Measurements from ENCODE around the gene YTHDF1.
A peak's percentile ranks its signal among the peaks of the same experiment; 100 is the strongest.

Gene YTHDF1

DNA sequence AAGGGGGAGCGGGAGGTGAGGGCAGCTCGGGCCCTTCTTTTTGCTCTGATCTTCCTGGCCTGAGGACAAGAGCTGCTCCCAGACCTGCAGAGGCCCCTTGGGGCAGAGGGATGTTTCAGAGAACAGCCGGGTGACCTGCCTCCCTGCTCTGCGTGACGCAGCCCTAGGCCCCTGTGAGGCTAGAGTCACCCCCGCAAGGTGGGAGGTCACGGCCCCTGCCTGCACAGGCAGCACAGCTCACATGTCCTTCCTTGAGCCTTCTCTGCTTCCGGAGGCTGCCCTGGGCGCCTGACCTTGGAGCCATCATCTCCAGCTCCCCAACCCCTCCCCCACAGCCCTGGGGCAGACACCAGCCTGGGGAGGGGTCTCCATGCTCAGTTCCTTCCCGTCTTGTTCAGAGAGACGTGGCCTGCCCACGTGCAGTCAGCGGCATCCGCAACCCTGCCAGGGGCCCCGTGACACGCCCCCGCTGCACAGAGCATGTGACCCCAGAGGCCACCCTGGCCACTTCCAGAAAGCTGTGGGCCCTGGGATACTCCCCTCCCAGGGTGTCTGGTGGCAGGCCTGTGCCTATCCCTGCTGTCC is 19.6 kb upstream of the YTHDF1 start, which contains the start of gene BIRC7:
BIRC7 (plus strand) TSS at position 507 of the 585 bp plus-strand sequence. CDS start 192 bp downstream, outside the sequence.
- Histone ChIP-seq H3K36me3 (ENCODE audit: control insufficient read depth, insufficient read depth, low read length, severe bottlenecking) (no peaks in the 10 kb centered on the region), H3K4me1 (ENCODE audit: control insufficient read depth, insufficient read depth, low read length) (peaks cover 40% of the 10 kb centered on the region), H3K4me3 (ENCODE audit: low read length) (no peak within 1 kb of the TSS), H3K9ac (ENCODE audit: low read length) (no peak within 1 kb of the TSS), H3K9me3 (ENCODE audit: control insufficient read depth, low read length) (no peaks in the 10 kb centered on the region), H3K27me3 (replicated peaks; ENCODE audit: control insufficient read depth, insufficient read depth, low read length) (peaks cover 7% of the 10 kb centered on the region)
- DNase-seq (ENCODE audit: low read depth), result no peak

DNA sequence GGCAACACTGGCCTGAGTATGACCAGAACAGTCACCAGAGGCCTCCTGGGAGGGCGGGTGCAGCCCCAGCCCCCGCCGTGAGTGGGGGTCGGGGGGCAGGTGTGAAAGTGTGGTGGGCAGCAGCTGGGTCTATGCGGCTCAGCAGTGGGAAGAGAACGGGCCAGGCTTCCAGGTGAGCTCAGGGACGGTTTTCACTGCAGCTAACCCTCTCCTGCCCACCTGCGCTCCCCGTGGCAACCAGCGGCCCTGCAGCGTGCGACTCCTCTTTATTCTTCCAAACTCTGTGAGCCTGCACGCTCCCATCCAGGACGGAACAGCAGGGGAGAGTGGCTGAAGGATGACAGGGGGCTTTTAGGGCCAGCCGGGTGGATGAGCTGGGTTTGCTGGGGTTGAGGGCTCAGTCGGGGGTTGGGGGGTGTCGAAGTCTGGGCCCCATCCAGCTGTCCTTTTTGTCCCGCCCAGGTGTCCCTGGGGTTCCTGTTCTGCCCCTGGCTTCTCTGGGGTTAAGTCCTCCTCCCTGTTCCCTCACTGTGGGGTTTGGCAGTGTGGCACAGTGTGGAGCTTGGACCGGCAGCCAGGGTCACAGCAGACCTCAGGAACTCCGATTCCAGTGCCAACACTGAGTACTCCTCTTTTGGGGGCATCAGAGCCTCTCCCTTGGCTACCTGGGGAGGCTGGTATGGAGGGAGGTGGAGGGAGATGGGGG is 18.9 kb upstream of the YTHDF1 start:
- Histone ChIP-seq H3K36me3 (ENCODE audit: control insufficient read depth, insufficient read depth, low read length, severe bottlenecking) (no peaks in the 10 kb centered on the region), H3K4me1 (ENCODE audit: control insufficient read depth, insufficient read depth, low read length) (peaks cover 42% of the 10 kb centered on the region), H3K4me3 (ENCODE audit: low read length) (no peak overlapping the region), H3K27me3 (replicated peaks; ENCODE audit: control insufficient read depth, insufficient read depth, low read length) (peaks cover 7% of the 10 kb centered on the region), H3K9me3 (ENCODE audit: control insufficient read depth, low read length) (no peaks in the 10 kb centered on the region), H3K9ac (ENCODE audit: low read length) (no peak overlapping the region)
- DNase-seq (ENCODE audit: low read depth), result peak; percentile 33

DNA sequence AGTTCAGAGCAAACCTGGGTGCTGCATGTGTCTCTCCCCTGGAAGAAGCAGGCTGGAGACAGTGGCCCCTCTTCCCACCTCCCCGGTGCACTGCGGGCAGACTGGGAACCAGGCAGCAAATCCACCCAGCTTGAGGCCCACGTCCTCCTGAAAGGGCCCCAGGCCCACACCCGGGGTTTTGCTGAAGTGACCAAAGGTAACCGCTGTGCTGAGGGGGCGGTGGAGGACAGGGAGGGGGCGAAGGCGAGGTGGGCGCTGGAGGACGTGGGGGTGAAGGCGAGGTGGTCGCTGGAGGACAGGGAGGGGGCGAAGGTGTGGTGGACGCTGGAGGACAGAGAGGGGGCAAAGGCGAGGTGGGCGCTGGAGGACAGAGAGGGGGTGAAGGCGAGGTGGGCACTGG is 18.0 kb upstream of the YTHDF1 start:
- Histone ChIP-seq H3K9ac (ENCODE audit: low read length) (no peak overlapping the region), H3K27me3 (replicated peaks; ENCODE audit: control insufficient read depth, insufficient read depth, low read length) (peaks cover 7% of the 10 kb centered on the region), H3K4me3 (ENCODE audit: low read length) (no peak overlapping the region), H3K9me3 (ENCODE audit: control insufficient read depth, low read length) (no peaks in the 10 kb centered on the region), H3K4me1 (ENCODE audit: control insufficient read depth, insufficient read depth, low read length) (peaks cover 42% of the 10 kb centered on the region), H3K36me3 (ENCODE audit: control insufficient read depth, insufficient read depth, low read length, severe bottlenecking) (no peaks in the 10 kb centered on the region)
- DNase-seq (ENCODE audit: low read depth), result no peak

DNA sequence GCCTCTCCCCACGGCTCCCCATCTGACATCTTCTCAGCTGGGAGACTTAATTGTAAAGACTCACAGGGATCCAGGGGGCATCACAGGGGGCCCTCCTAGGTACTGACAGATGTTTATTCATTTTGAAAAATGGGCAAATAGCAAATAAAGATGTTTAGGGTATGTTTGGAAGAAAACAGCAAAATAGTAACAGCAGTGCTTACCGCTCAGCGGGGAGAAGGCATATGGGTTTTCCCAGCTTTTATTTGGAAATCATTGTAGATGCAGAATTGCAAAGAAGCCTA is 17.1 kb upstream of the YTHDF1 start:
- H3K9me3 ChIP-seq (ENCODE audit: control insufficient read depth, low read length), result no peaks in the 10 kb centered on the region
- peak overlapping the region; percentile 7 for H3K9ac ChIP-seq (ENCODE audit: low read length)
- DNase-seq (ENCODE audit: low read depth), result no peak
- no peak overlapping the region for H3K4me3 ChIP-seq (ENCODE audit: low read length)
- H3K36me3 ChIP-seq (ENCODE audit: control insufficient read depth, insufficient read depth, low read length, severe bottlenecking), result no peaks in the 10 kb centered on the region
- H3K4me1 ChIP-seq (ENCODE audit: control insufficient read depth, insufficient read depth, low read length), result peaks cover 42% of the 10 kb centered on the region
- H3K27me3 ChIP-seq (replicated peaks; ENCODE audit: control insufficient read depth, insufficient read depth, low read length), result peaks cover 7% of the 10 kb centered on the region

DNA sequence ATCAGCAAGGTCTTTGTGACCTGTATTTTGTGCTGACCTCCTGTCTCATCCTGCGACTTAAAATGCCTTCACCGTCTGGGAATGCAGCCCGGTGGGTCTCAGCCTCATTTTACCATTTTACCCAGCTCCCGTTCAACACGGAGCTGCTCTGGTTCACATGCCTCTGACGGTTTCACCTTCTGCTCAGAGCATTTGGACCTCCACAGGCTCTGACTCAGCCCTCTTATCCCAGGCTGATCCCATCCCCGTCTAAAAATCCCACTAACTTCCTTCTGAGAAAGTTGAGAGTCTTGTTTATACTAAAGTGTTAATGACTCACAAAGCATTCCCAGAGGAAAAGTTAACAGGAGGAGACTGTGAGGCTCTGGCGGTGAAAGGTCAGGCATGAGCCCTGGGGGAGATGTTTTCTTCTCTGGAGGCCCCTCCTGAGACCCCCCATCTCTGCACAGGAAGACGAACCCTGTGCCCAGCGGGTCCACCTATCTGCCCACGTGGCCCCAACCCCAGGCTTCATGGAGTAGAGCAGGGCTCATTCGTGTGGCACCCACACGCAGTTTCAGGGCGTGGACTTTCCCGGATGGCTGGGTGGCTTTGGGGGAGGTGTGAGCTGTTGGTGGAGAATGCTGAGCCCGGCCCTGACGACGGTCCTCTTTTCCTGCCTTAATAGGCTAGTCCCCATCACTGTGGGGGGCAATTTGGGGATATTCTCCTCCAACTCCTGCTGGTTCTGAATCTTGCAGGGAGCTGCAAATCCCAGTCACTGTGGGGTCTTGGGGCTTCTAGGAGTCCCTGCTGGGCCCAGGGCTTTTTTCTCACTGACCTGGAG is 16.5 kb upstream of the YTHDF1 start:
- no peaks in the 10 kb centered on the region for H3K9me3 ChIP-seq (ENCODE audit: control insufficient read depth, low read length)
- H3K4me3 ChIP-seq (ENCODE audit: low read length), result peak overlapping the region; percentile 2
- peak overlapping the region; percentile 7 for H3K9ac ChIP-seq (ENCODE audit: low read length)
- peaks cover 42% of the 10 kb centered on the region for H3K4me1 ChIP-seq (ENCODE audit: control insufficient read depth, insufficient read depth, low read length)
- H3K27me3 ChIP-seq (replicated peaks; ENCODE audit: control insufficient read depth, insufficient read depth, low read length), result peaks cover 7% of the 10 kb centered on the region
- H3K36me3 ChIP-seq (ENCODE audit: control insufficient read depth, insufficient read depth, low read length, severe bottlenecking), result no peaks in the 10 kb centered on the region
- peak; percentile 58 for DNase-seq (ENCODE audit: low read depth)

DNA sequence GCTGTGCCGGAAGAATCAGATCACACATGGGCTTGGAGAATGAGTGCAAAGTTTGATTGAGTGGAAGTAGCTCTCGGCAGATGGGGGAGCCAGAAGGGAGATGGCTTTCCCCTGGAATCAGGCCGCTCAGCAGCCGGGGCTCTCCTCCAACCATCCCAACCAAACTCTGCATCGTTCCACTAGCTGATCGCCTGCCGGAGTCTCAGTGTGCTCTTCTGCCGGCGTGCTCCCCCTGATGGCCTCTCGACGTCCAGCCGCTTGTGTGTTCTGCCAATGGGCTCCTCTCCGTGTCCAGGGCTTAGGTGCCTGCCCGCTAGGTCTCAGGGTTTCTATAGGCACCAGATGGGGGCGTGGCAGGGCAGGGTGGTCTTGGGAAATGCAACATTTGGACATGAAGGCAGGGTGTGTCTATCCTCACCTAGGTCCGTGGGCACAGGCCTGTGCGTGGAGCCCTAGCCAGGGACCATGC is 14.9 kb upstream of the YTHDF1 start:
- Histone ChIP-seq H3K9me3 (ENCODE audit: control insufficient read depth, low read length) (no peaks in the 10 kb centered on the region), H3K4me1 (ENCODE audit: control insufficient read depth, insufficient read depth, low read length) (peaks cover 41% of the 10 kb centered on the region), H3K36me3 (ENCODE audit: control insufficient read depth, insufficient read depth, low read length, severe bottlenecking) (no peaks in the 10 kb centered on the region), H3K9ac (ENCODE audit: low read length) (peak overlapping the region; percentile 10), H3K27me3 (replicated peaks; ENCODE audit: control insufficient read depth, insufficient read depth, low read length) (no peaks in the 10 kb centered on the region), H3K4me3 (ENCODE audit: low read length) (no peak overlapping the region)
- DNase-seq (ENCODE audit: low read depth), result peak; percentile 71

DNA sequence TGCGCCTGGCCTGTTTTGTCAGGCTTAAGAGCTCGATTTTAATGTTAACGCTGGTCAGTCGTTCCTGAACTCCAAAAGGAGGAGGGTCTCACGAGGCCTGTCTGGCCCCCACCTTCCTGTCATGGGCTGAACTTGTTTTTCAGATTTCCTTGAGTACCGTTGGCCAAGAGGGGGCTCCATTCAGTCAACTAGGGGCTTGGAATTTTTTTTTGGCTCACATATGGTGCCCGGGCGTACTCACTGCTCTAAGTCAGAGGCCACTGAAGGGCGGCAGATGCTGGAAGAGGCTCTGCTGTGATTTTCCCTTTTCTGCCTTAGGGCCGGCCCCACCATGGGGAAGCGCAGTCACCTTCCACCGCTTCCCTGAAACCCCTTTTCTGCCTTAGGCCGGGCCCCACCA is 12.9 kb upstream of the YTHDF1 start:
- Histone ChIP-seq H3K36me3 (ENCODE audit: control insufficient read depth, insufficient read depth, low read length, severe bottlenecking) (no peaks in the 10 kb centered on the region), H3K4me1 (ENCODE audit: control insufficient read depth, insufficient read depth, low read length) (peaks cover 30% of the 10 kb centered on the region), H3K9ac (ENCODE audit: low read length) (no peak overlapping the region), H3K9me3 (ENCODE audit: control insufficient read depth, low read length) (no peaks in the 10 kb centered on the region), H3K27me3 (replicated peaks; ENCODE audit: control insufficient read depth, insufficient read depth, low read length) (no peaks in the 10 kb centered on the region), H3K4me3 (ENCODE audit: low read length) (no peak overlapping the region)
- DNase-seq (ENCODE audit: low read depth), result no peak

DNA sequence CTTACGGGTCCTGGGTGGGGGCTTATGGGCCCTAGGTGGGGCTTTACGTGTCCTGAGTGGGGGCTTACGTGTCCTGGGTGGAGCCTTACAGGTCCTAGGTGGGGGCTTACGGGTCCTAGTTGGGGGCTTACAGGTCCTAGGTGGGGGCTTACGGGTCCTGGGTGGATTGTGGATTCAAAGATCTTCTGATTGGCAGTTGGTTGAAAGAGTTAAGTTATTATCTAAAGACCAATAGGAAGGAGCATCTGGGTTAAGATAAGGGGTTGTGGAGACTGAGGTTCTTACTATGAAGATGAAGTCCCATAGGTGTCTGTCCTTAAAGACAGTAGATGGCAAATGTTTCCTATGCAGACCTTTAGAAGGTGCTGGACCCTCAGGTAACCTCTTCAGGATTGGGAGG is 11.3 kb upstream of the YTHDF1 start:
- Histone ChIP-seq H3K4me1 (ENCODE audit: control insufficient read depth, insufficient read depth, low read length) (peaks cover 19% of the 10 kb centered on the region), H3K9ac (ENCODE audit: low read length) (no peak overlapping the region)

DNA sequence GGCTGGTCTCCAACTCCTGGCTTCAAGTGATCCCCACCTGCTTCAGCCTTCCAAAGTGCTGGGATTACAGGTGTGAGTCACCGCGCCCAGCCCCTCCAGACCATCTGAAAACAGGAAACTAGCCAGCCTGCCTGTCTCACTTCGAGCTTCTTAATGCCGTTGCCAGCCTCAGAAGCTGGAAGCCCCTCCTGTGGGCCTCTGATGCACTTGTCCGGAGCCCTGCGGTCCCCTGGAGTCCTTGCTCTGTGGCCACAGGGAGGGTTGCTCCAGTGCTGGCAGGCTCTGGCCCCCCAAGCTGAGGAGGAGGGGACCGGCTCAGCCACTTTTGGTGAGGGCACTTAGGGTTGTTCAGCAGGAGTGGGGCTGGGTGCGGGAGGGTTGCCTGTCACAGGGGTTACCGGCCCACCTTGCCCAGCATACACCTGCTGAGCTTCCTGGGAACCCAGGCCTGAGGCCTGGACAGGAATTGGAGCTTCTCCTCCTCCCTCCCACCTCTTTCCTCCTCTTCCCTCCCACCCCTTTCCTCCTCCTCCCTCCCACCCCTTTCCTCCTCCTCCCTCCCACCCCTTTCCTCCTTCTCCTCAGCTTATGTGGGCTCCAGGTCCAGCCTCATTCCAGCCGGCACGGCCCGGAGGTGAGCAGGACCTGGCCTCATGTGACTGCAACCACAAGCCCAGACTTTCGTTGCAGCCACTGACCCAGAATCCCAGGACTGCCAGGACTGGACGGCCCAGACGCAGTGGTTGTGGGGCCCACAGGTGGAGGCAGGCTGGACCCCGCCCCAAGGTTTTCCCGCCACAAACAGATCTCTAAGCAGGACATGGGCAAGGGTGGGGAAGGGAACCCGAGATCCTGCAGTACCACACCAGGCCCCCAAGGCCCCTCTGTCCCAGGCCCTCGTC is 10.4 kb upstream of the YTHDF1 start:
- Histone ChIP-seq H3K9me3 (ENCODE audit: control insufficient read depth, low read length) (no peaks in the 10 kb centered on the region), H3K4me3 (ENCODE audit: low read length) (no peak overlapping the region), H3K27me3 (replicated peaks; ENCODE audit: control insufficient read depth, insufficient read depth, low read length) (peaks cover 5% of the 10 kb centered on the region), H3K36me3 (ENCODE audit: control insufficient read depth, insufficient read depth, low read length, severe bottlenecking) (no peaks in the 10 kb centered on the region), H3K4me1 (ENCODE audit: control insufficient read depth, insufficient read depth, low read length) (peaks cover 9% of the 10 kb centered on the region), H3K9ac (ENCODE audit: low read length) (no peak overlapping the region)
- DNase-seq (ENCODE audit: low read depth), result no peak

More for the DNA sequence above, 11.3 kb upstream of the YTHDF1 start:
- H3K9me3 ChIP-seq (ENCODE audit: control insufficient read depth, low read length), result no peaks in the 10 kb centered on the region
- no peaks in the 10 kb centered on the region for H3K27me3 ChIP-seq (replicated peaks; ENCODE audit: control insufficient read depth, insufficient read depth, low read length)
- no peak for DNase-seq (ENCODE audit: low read depth)
- H3K36me3 ChIP-seq (ENCODE audit: control insufficient read depth, insufficient read depth, low read length, severe bottlenecking), result no peaks in the 10 kb centered on the region
- H3K4me3 ChIP-seq (ENCODE audit: low read length), result no peak overlapping the region

DNA sequence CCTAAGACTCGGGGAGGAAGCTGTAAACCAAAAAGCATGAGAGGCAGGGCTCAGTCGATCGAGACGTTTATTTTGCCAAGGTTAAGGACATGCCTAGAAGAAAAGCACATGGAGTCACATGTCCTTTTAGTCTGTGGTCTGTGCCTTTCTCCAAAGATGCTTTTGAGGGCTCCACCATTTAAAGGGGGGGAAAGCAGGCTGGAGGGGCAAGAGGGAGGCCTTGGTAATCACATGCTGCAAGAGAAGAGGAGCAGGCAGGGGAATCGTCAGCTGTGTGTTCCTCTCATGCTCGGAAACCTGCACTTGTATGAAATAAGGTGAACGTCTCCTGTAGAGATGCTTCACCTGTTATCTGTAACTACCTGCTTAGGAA is 9.1 kb upstream of the YTHDF1 start:
- no peak overlapping the region for H3K9ac ChIP-seq (ENCODE audit: low read length)
- H3K36me3 ChIP-seq (ENCODE audit: control insufficient read depth, insufficient read depth, low read length, severe bottlenecking), result no peaks in the 10 kb centered on the region
- DNase-seq (ENCODE audit: low read depth), result no peak
- H3K9me3 ChIP-seq (ENCODE audit: control insufficient read depth, low read length), result no peaks in the 10 kb centered on the region
- peaks cover 17% of the 10 kb centered on the region for H3K27me3 ChIP-seq (replicated peaks; ENCODE audit: control insufficient read depth, insufficient read depth, low read length)
- H3K4me1 ChIP-seq (ENCODE audit: control insufficient read depth, insufficient read depth, low read length), result no peaks in the 10 kb centered on the region
- no peak overlapping the region for H3K4me3 ChIP-seq (ENCODE audit: low read length)

All from adipocyte (in vitro differentiated cells).